NCI-H2227 (cell line): Measurements from ENCODE around the gene LRRC25.

Experiments
- DNase-seq: peaks from one replicate; lab custom pipeline; 2025; ENCODE audit not compliant: unreplicated experiment; lab: John Stamatoyannopoulos, UW

The LRRC25 gene

GRCh38 chr19:18348171-18348570, 49.3 kb downstream of the LRRC25 start:
- DNase-seq, result no peak

GRCh38 chr19:18346091-18346490, 51.3 kb downstream of the LRRC25 start:
- DNase-seq, result no peak

GRCh38 chr19:18345296-18345695, 52.1 kb downstream of the LRRC25 start:
- no peak for DNase-seq

- DNase-seq, result no peak
Measured at GRCh38 chr19:18344582-18344950, 52.9 kb downstream of the LRRC25 start.

DNA sequence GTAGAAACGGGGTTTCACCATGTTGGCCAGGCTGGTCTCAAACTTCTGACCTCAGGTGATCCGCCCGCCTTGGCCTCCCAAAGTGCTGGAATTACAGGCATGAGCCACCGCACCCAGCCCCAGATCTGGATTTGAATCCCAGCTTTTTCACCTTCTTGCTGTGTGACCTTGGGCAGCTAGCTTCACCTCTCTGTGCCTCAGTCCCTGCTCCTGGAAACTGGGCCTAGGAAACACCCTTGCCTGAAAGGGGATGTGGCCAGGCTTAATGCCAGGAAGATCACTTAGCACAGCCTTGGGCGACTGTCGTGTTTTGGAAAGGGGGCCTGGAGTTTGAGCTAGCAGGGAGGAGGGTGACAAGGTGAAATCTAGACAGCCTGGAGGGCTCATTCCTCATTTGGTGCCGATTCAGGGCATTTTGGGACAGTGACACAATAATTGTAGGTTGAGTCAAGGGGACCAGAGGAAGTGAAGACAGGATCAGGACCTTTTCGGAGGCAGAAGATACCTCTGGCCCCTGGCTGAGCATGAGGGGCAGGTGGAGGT, 55.3 kb downstream of the LRRC25 start:
- DNase-seq, result no peak
